Measurements from ENCODE around the gene HECTD3. TPM values are rescaled to one million over a fixed set of nuclear protein-coding genes. Genes with fewer than 3 reads are reported as not detected.

The HECTD3 gene
- total and polyA plus RNA-seq, 9 of the 15 experiments (the other 6 are each of a cell fraction or from before 2014, with no cell fraction given): 6.3 to 50.8 (median 18.9) TPM

- TF ChIP-seq RREB1 (CRISPR knock-in tag; IDR thresholded peaks at IDR 0.05) (0 out of 2 replicates have a peak, but pooled peaks have one; percentile 39), CHD2 (IDR thresholded peaks at IDR 0.05; ENCODE audit: low read depth, low read length) (no peak), L3MBTL2 (IDR thresholded peaks at IDR 0.05) (0 out of 2 replicates have a peak, but pooled peaks have one; percentile 40), NR4A1 (CRISPR knock-in tag; IDR thresholded peaks at IDR 0.05) (no peak), NR4A1 (tag; IDR thresholded peaks at IDR 0.05) (peak; percentile 84), ZNF184 (CRISPR knock-in tag; IDR thresholded peaks at IDR 0.05) (no peak), HOMEZ (CRISPR knock-in tag; IDR thresholded peaks at IDR 0.05) (no peak), ZZZ3 (IDR thresholded peaks at IDR 0.05) (no peak), ATF7 (IDR thresholded peaks at IDR 0.05) (peak; percentile 52), MECOM (CRISPR knock-in tag; IDR thresholded peaks at IDR 0.05) (peak; percentile 98), MCM7 (IDR thresholded peaks at IDR 0.05) (no peak), TOE1 (IDR thresholded peaks at IDR 0.05; ENCODE audit: borderline replicate concordance) (peak; percentile 98), TOE1 (CRISPR knock-in tag; IDR thresholded peaks at IDR 0.05; ENCODE audit: borderline replicate concordance, low read depth) (no peak), HLTF (IDR thresholded peaks at IDR 0.05) (no peak), ZNF766 (CRISPR knock-in tag; conservative IDR thresholded peaks at IDR 0.05) (peak; percentile 76), GATAD2B (IDR thresholded peaks at IDR 0.05; ENCODE audit: borderline replicate concordance) (peak; percentile 69; the same call in 1 of the 2 replicates)
- TF ChIP-seq, protein P1, sequence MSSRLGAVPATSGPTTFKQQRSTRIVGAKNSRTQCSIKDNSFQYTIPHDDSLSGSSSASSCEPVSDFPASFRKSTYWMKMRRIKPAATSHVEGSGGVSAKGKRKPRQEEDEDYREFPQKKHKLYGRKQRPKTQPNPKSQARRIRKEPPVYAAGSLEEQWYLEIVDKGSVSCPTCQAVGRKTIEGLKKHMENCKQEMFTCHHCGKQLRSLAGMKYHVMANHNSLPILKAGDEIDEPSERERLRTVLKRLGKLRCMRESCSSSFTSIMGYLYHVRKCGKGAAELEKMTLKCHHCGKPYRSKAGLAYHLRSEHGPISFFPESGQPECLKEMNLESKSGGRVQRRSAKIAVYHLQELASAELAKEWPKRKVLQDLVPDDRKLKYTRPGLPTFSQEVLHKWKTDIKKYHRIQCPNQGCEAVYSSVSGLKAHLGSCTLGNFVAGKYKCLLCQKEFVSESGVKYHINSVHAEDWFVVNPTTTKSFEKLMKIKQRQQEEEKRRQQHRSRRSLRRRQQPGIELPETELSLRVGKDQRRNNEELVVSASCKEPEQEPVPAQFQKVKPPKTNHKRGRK (tag; IDR thresholded peaks at IDR 0.05): peak; percentile 51; the same call in 1 of the 2 replicates
- TF ChIP-seq, protein P2, sequence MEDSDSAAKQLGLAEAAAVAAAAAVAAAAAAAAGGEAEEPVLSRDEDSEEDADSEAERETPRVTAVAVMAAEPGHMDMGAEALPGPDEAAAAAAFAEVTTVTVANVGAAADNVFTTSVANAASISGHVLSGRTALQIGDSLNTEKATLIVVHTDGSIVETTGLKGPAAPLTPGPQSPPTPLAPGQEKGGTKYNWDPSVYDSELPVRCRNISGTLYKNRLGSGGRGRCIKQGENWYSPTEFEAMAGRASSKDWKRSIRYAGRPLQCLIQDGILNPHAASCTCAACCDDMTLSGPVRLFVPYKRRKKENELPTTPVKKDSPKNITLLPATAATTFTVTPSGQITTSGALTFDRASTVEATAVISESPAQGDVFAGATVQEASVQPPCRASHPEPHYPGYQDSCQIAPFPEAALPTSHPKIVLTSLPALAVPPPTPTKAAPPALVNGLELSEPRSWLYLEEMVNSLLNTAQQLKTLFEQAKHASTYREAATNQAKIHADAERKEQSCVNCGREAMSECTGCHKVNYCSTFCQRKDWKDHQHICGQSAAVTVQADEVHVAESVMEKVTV (CRISPR knock-in tag; IDR thresholded peaks at IDR 0.05): peak; percentile 18; the same call in 1 of the 2 replicates
These were observed 27.7 kb upstream of the HECTD3 start (continued) for GRCh38 chr1:45038661-45039364.
